K562 treated with DMSO at 1 percent for 48 hours (cell line): ENCODE data around the gene CLUH. TPM values are rescaled to one million over a fixed set of nuclear protein-coding genes. Genes with fewer than 3 reads are reported as not detected.

Experiments
- total RNA-seq: library from RNA; unstranded; fragments of 300-600 nt; gene quantifications from 2 replicates; pipeline ENCODE4 v1.2.3, GENCODE V29; 2022; ENCODE audit warnings: low replicate concordance; ENCODE audit errors: extremely low read depth

CLUH gene, protein sequence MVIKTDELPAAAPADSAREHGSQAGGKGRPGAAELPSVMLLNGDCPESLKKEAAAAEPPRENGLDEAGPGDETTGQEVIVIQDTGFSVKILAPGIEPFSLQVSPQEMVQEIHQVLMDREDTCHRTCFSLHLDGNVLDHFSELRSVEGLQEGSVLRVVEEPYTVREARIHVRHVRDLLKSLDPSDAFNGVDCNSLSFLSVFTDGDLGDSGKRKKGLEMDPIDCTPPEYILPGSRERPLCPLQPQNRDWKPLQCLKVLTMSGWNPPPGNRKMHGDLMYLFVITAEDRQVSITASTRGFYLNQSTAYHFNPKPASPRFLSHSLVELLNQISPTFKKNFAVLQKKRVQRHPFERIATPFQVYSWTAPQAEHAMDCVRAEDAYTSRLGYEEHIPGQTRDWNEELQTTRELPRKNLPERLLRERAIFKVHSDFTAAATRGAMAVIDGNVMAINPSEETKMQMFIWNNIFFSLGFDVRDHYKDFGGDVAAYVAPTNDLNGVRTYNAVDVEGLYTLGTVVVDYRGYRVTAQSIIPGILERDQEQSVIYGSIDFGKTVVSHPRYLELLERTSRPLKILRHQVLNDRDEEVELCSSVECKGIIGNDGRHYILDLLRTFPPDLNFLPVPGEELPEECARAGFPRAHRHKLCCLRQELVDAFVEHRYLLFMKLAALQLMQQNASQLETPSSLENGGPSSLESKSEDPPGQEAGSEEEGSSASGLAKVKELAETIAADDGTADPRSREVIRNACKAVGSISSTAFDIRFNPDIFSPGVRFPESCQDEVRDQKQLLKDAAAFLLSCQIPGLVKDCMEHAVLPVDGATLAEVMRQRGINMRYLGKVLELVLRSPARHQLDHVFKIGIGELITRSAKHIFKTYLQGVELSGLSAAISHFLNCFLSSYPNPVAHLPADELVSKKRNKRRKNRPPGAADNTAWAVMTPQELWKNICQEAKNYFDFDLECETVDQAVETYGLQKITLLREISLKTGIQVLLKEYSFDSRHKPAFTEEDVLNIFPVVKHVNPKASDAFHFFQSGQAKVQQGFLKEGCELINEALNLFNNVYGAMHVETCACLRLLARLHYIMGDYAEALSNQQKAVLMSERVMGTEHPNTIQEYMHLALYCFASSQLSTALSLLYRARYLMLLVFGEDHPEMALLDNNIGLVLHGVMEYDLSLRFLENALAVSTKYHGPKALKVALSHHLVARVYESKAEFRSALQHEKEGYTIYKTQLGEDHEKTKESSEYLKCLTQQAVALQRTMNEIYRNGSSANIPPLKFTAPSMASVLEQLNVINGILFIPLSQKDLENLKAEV (N-terminal part only)
- not detected in 2 replicates for total RNA-seq

DNA sequence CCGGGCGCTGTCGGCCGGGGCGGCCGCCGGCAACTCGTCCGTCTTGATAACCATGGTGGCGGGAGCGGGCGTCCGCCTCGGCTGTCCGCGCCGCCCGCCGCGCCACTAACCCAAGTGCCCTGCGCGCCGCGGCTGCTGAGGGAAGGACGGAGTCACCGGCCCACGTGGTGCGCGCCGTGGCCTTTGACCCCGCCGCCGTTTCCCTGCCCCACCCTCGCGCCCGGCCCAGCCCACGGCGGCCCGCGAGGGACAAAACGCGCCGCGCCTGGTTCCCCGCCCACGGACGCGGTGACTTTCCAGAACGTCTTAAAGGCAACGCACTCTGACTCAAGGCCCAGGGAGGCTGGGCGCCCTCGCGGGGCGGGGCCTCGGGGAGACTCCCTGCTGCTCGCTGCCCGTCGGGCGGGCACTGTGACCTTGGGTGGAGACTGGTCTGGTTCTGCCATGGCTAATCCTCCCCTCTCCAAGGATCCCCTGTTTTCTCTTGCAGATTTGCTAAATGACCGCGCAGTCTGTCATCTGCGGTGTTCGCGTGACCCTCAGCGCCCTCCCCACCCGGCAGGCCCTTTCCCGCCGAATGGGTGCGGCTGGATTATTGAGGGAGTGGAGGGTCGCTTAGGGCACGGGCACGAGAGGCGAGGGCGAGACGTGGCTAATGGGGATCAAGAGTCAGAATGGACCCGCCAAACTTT is at the start of gene CLUH:
CLUH (minus strand) TSS at position 157 of the 692 bp plus-strand sequence; CDS start at position 54, 103 bp downstream.

DNA sequence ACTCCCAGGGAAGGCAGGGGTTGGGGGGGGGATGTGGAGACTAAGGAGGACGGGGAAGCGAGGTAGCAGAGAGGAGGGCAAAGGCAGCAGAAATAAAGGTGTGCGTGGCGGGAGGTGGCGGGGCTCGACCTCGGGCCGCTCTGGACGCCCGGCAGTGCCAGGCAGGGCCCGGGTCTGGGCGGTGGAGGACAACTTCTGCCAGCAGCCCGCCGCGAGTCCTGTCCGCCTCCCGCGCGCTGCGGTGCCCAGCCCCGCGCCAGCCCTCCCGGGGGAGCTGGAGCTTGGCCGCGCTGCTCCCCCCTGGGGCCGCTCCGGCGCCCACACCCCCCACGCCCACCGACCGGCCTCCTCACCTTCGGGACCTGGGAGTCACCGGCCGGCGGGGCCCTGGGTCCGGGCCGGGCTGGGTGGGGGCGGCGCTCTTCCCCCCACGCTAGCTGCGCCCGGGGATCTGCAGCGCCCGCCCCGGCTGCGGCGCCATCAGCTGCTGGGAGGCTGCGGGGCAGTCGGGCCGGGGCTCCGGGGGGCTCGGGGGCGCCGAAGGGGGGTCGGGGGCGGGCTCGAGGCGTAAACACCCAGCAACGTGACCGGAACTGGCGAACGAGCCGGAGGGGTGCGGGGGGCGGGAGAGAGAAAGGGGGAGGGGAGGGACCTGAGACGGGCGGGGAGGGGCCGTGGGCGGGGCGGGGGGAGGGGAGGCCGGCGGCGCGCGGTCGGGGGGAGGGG is 37.7 kb upstream of the CLUH start, which contains the start of gene CCDC92B:
CCDC92B (minus strand) TSS at position 595 of the 726 bp plus-strand sequence. CDS start 14,507 bp downstream, outside the sequence.

Other genes starting within 250 kb of the CLUH start
- not detected in 2 replicates for gene METTL16, start 199.9 kb downstream of the CLUH start, total RNA-seq
- not detected in 2 replicates for gene PAFAH1B1, start 118.1 kb downstream of the CLUH start, total RNA-seq
- gene CCDC92B, start 37.9 kb upstream of the CLUH start, total RNA-seq = not detected in 2 replicates
- not detected in 2 replicates for gene RAP1GAP2, start 84.7 kb upstream of the CLUH start, total RNA-seq